PC-9 (cell line): ENCODE data around the gene PCBP2. TPM values are rescaled to one million over a fixed set of nuclear protein-coding genes. Genes with fewer than 3 reads are reported as not detected.

Source experiments
- BruUV-seq: library from RNA; stranded (reverse); fragments of 400-500 nt; replicated peaks from 2 replicates; lab custom pipeline; 2021; lab: Mats Ljungman, UMichigan
- CTCF ChIA-PET: fragments of 300-600 bp; sonication (Branson Sonifier 250); formaldehyde crosslinking; loops from one replicate; lab custom pipeline; 2022; ENCODE audit warnings: antibody characterized with exemption; lab: Charles Lee
- POLR2A ChIA-PET: fragments of 300-600 bp; sonication (Branson Sonifier 250); formaldehyde crosslinking; loops from one replicate; lab custom pipeline; 2022; ENCODE audit warnings: antibody characterized with exemption; ENCODE audit not compliant: unreplicated experiment; lab: Charles Lee
- DNase-seq, 2 experiments: peaks; one replicate each; pipeline versions ENCODE4 v3.0.0 to v3.0.0-alpha.2; 2015 to 2022; ENCODE audit warnings: mixed read lengths in 1 of 2
- H2AFZ ChIP-seq: fragments of 200-600 bp; sonication (generic); 2 replicates; pipeline ENCODE4 v1.8.1; 2017; ENCODE audit warnings: antibody characterized with exemption
- H3F3A ChIP-seq: fragments of 200-600 bp; sonication (generic); 2 replicates; pipeline ENCODE4 v1.8.1; 2017; ENCODE audit warnings: antibody characterized with exemption, mild to moderate bottlenecking, low read depth; ENCODE audit not compliant: insufficient read depth
- H3K27ac ChIP-seq: fragments of 200-600 bp; sonication (generic); 2 replicates; pipeline ENCODE4 v1.6.1; 2016; ENCODE audit warnings: mixed run types
- H3K27me3 ChIP-seq: fragments of 200-600 bp; sonication (generic); 2 replicates; pipeline ENCODE4 v1.6.1; 2016; ENCODE audit warnings: low read depth, mixed run types; ENCODE audit not compliant: insufficient read depth
- H3K36me3 ChIP-seq: fragments of 200-600 bp; sonication (generic); 2 replicates; pipeline ENCODE4 v1.6.1; 2016; ENCODE audit warnings: low read depth, mixed run types
- H3K4me1 ChIP-seq: fragments of 200-600 bp; sonication (generic); replicated peaks from 2 replicates; pipeline ENCODE4 v1.6.1; 2016; ENCODE audit warnings: mixed run types; ENCODE audit not compliant: insufficient read depth
- H3K4me2 ChIP-seq: fragments of 200-600 bp; sonication (generic); 2 replicates; pipeline ENCODE4 v1.6.1; 2017; ENCODE audit warnings: mixed run types
- H3K4me3 ChIP-seq: fragments of 200-600 bp; sonication (generic); 2 replicates; pipeline ENCODE4 v1.6.1; 2016; ENCODE audit warnings: mixed run types
- H3K79me2 ChIP-seq: fragments of 200-600 bp; sonication (generic); 2 replicates; pipeline ENCODE4 v1.6.1; 2017; ENCODE audit warnings: low read depth, mixed run types
- H3K9me2 ChIP-seq: fragments of 200-600 bp; sonication (generic); 2 replicates; pipeline ENCODE4 v1.8.1; 2017; ENCODE audit warnings: mild to moderate bottlenecking; ENCODE audit not compliant: insufficient read depth
- H3K9me3 ChIP-seq: fragments of 200-600 bp; sonication (generic); 2 replicates; pipeline ENCODE4 v1.8.1; 2016; ENCODE audit warnings: low read depth; ENCODE audit not compliant: insufficient read depth
- H4K20me1 ChIP-seq: fragments of 200-600 bp; sonication (generic); 2 replicates; pipeline ENCODE4 v1.8.1; 2017; ENCODE audit not compliant: insufficient read depth
- EZH2 ChIP-seq: fragments of 200-600 bp; sonication (generic); IDR thresholded peaks from 2 replicates; pipeline ENCODE4 v1.8.0; 2017; ENCODE audit warnings: antibody characterized with exemption, low read depth
- intact Hi-C: fragments of 100-400 bp; cut with micrococcal nuclease; formaldehyde crosslinking; loops from one replicate; pipeline ENCODE4 v1.10.0; 2022; ENCODE audit not compliant: unreplicated experiment
- total RNA-seq: library from RNA; stranded (reverse); gene quantifications from 2 replicates; pipeline ENCODE4 v1.2.3, GENCODE V29; 2021
- TF ChIP-seq, protein P1 (sequence below): fragments of 200-600 bp; sonication (generic); conservative IDR thresholded peaks from 2 replicates; pipeline ENCODE4 v1.6.1; 2017; ENCODE audit warnings: mixed run types, antibody characterized with exemption, mild to moderate bottlenecking, moderate library complexity

Gene PCBP2
- total RNA-seq, 1 experiment from 2014 or later, result 833 TPM

DNA sequence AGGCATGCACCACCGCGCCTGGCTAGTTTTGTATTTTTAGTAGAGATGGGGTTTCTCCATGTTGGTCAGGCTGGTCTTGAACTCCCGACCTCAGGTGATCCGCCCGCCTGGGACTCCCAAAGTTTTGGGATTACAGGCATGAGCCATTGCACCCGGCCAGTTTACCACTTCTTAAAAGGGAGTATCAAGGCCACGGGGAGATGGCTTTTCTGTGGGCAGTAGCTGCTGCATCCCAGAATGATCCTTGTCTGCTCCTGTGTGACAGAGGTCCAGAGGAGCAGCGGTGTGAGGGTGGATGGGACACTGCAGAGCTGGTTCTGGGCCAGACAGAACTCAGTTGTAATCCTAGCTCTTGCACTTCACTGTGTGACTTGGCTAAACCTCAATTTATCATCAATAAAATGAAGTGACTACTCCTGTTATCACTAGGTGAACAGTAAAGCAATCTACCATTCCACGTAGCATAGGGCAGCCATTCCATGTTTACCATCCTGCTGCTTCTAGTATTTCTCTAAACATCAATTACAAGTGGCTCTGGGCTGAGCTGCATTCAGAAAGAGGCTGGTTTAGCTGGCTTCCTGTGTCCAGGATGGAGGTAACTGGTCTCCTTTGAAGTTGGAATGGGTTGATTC is 58.4 kb downstream of the PCBP2 start:
- POLR2A ChIA-PET, result no interaction called here

DNA sequence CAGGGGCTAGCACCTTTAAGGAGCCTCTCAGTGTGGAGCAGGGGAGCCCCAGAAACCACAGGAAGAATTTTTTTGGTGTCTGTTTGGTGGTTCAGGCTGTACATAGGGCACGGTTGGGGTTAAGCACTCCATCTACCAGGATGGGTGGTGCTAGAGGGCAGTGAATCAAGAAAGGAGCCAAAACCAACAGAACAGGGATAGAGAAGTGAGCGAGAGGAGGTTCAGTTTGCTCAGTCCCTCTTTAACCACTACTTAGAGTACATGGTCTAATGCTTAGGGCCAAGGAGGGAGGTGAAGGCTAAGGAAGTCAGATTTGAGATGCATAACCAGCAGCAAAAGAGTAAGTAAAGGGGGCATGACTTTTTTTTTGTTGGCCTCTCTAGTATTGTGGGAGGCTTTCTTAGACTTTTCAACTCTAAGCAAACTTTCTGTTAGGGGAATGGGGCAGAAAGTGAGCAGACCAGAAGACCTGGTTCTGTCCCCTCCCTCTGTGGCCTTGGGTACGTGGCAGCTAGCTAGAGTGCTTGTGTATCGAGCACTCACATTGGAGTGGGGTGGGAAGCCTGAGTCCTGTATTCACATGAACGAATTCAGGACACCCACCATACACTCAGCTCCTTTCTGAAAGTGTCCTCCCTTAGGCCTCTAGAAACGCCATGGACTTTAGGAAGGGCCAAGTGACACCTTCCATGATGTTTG is 62.0 kb downstream of the PCBP2 start:
- ChIA-PET POLR2A (no interaction called here), CTCF (interaction anchor here (0.6 kb wide), 2 partner anchors 33 to 1248 kb away, joined by 3 to 6 read pairs; no protein-coding TSS in a partner anchor)
- Histone ChIP-seq H3F3A (no peaks in the 10 kb centered on the region), H3K4me1 (no peaks in the 10 kb centered on the region), H2AFZ (no peak overlapping the region), H3K4me2 (no peak overlapping the region), H3K36me3 (no peaks in the 10 kb centered on the region), H3K79me2 (no peaks in the 10 kb centered on the region), H3K27ac (no peak overlapping the region), H3K4me3 (no peak overlapping the region), H3K27me3 (no peaks in the 10 kb centered on the region), H3K9me3 (no peaks in the 10 kb centered on the region), H3K9me2 (no peaks in the 10 kb centered on the region), H4K20me1 (no peaks in the 10 kb centered on the region)
- no peak for TF ChIP-seq EZH2
- TF ChIP-seq, protein P1, sequence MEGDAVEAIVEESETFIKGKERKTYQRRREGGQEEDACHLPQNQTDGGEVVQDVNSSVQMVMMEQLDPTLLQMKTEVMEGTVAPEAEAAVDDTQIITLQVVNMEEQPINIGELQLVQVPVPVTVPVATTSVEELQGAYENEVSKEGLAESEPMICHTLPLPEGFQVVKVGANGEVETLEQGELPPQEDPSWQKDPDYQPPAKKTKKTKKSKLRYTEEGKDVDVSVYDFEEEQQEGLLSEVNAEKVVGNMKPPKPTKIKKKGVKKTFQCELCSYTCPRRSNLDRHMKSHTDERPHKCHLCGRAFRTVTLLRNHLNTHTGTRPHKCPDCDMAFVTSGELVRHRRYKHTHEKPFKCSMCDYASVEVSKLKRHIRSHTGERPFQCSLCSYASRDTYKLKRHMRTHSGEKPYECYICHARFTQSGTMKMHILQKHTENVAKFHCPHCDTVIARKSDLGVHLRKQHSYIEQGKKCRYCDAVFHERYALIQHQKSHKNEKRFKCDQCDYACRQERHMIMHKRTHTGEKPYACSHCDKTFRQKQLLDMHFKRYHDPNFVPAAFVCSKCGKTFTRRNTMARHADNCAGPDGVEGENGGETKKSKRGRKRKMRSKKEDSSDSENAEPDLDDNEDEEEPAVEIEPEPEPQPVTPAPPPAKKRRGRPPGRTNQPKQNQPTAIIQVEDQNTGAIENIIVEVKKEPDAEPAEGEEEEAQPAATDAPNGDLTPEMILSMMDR, result no peak
- BruUV-seq, result no TSS peak
- no peak for DNase-seq
- intact Hi-C loops, result no loop called here

More for the DNA sequence above, 58.4 kb downstream of the PCBP2 start:
- no peak for DNase-seq
- Histone ChIP-seq H3F3A (peaks cover 10% of the 10 kb centered on the region; the same call in 1 of the 2 replicates), H4K20me1 (no peaks in the 10 kb centered on the region), H3K79me2 (no peaks in the 10 kb centered on the region), H3K36me3 (no peaks in the 10 kb centered on the region), H3K9me2 (no peaks in the 10 kb centered on the region), H3K4me3 (no peak overlapping the region), H3K4me2 (no peak overlapping the region), H3K27me3 (no peaks in the 10 kb centered on the region), H3K4me1 (no peaks in the 10 kb centered on the region), H3K9me3 (no peaks in the 10 kb centered on the region), H2AFZ (no peak overlapping the region), H3K27ac (no peak overlapping the region)
- CTCF ChIA-PET, result interaction anchor here (1.0 kb wide), 1 partner anchor 447 kb away, joined by 3 read pairs; no protein-coding TSS in a partner anchor
- BruUV-seq, result no TSS peak
- intact Hi-C loops, result no loop called here
- TF ChIP-seq EZH2, result no peak
- TF ChIP-seq, protein P1, result no peak

DNA sequence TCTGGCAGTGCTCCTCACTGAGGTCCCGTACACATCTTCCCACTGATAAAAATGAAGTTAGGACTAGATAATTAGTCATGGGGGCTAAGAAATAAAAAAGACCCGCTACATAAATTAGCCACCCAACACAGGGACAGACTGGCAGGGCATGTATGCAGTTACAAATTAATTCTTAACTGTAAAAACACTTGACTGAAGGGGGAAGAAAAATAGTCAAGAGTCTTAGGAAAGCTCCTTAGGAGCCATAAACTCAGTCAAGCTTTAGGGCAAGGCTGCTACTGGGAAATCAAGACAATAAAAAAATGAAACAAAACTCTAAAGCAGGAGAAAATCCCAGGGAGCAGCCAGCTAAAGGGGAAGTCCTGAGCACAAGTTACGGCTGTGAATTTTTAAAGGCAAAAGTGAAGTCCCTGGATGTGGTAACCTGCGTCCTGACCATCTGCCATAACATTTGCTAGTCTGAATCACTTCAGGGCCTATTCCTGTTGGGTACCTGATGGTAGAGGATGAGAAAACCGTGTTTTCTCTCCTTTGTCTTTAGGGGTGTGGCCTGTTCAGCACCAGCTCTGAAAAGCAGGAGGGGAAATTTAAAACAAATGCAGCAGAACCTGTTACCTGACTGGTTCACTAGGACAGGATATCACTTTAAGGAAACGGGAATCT is 62.9 kb downstream of the PCBP2 start:
- no TSS peak for BruUV-seq
- H4K20me1 ChIP-seq, result no peaks in the 10 kb centered on the region
- ChIA-PET CTCF (no interaction called here), POLR2A (interaction anchor here (0.6 kb wide), 3 partner anchors 14 to 169 kb away, joined by 3 to 5 read pairs (median 3); no protein-coding TSS in a partner anchor)
- no peaks in the 10 kb centered on the region for H3K27me3 ChIP-seq
- no peak overlapping the region for H2AFZ ChIP-seq
- H3K4me2 ChIP-seq, result no peak overlapping the region
- H3K79me2 ChIP-seq, result no peaks in the 10 kb centered on the region
- no peaks in the 10 kb centered on the region for H3K4me1 ChIP-seq
- H3K27ac ChIP-seq, result no peak overlapping the region
- no peaks in the 10 kb centered on the region for H3K9me2 ChIP-seq
- H3K9me3 ChIP-seq, result no peaks in the 10 kb centered on the region
- H3K4me3 ChIP-seq, result no peak overlapping the region
- intact Hi-C loops, result no loop called here
- H3F3A ChIP-seq, result no peaks in the 10 kb centered on the region
- no peaks in the 10 kb centered on the region for H3K36me3 ChIP-seq
- TF ChIP-seq, protein P1, result no peak
- no peak for TF ChIP-seq EZH2
- DNase-seq, result no peak
